ENCODE results near the gene TRPM3.
"Not testable (repeated sequence)": the region's sequence is repeated elsewhere in the genome, so short reads cannot be mapped to it uniquely, and the experiment has no call there.

TRPM3 gene

GRCh38 chr9:70656281-70656680 lies 465.1 kb downstream of the TRPM3 start:
- no peak for TF ChIP-seq ZFX (IDR thresholded peaks at IDR 0.05)
- TF ChIP-seq, protein P1, sequence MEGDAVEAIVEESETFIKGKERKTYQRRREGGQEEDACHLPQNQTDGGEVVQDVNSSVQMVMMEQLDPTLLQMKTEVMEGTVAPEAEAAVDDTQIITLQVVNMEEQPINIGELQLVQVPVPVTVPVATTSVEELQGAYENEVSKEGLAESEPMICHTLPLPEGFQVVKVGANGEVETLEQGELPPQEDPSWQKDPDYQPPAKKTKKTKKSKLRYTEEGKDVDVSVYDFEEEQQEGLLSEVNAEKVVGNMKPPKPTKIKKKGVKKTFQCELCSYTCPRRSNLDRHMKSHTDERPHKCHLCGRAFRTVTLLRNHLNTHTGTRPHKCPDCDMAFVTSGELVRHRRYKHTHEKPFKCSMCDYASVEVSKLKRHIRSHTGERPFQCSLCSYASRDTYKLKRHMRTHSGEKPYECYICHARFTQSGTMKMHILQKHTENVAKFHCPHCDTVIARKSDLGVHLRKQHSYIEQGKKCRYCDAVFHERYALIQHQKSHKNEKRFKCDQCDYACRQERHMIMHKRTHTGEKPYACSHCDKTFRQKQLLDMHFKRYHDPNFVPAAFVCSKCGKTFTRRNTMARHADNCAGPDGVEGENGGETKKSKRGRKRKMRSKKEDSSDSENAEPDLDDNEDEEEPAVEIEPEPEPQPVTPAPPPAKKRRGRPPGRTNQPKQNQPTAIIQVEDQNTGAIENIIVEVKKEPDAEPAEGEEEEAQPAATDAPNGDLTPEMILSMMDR (conservative IDR thresholded peaks at IDR 0.05): no peak
- no peak overlapping the region for H3K27ac ChIP-seq

DNA sequence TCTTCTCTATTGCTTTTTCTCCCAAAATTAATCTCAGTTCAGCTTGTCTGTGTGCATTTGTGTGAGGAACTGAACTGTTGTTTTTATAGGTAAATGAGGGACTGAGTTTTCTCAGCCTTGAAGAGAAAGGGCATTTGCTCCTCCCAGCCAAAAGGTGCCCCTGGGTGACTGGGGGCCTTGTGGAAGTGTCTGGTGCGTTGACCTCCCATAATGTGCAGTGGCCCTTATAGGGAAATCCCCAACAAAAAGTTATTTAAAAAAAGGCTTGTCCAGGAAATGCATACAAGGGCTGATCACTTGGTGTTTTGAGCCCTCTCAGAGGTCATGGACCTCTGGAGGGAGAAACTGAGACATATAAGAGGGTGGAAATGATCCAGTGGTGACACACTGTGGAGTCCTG lies 467.3 kb downstream of the TRPM3 start:
- no peak overlapping the region for H3K27ac ChIP-seq
- no peak for TF ChIP-seq ZFX (IDR thresholded peaks at IDR 0.05)
- TF ChIP-seq, protein P1 (conservative IDR thresholded peaks at IDR 0.05): no peak

DNA sequence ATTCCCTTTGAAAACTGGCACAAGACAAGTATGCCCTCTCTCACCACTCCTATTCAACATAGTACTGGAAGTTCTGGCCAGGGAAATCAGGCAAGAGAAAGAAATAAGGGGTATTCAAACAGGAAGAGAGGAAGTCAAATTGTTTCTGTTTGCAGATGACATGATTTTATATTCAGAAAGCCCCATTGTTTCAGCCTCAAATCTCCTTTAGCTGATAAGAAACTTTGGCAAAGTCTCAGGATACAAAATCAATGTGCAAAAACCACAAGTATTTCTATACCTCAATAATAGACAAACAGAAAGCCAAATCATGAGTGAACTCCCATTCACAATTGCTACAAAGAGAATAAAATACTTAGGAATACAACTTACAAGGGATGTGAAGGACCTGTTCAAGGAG lies 476.8 kb downstream of the TRPM3 start:
- H3K27ac ChIP-seq: not testable (repeated sequence)

- H3K27ac ChIP-seq: no peak overlapping the region
- no peak for TF ChIP-seq ZFX (IDR thresholded peaks at IDR 0.05)
Observed at GRCh38 chr9:70642341-70642740, 479.1 kb downstream of the TRPM3 start.

- no peak overlapping the region for H3K27ac ChIP-seq
- TF ChIP-seq, protein P1 (conservative IDR thresholded peaks at IDR 0.05): no peak
- no peak for TF ChIP-seq ZFX (IDR thresholded peaks at IDR 0.05)
Observed at GRCh38 chr9:70641631-70642030, 479.8 kb downstream of the TRPM3 start.

DNA sequence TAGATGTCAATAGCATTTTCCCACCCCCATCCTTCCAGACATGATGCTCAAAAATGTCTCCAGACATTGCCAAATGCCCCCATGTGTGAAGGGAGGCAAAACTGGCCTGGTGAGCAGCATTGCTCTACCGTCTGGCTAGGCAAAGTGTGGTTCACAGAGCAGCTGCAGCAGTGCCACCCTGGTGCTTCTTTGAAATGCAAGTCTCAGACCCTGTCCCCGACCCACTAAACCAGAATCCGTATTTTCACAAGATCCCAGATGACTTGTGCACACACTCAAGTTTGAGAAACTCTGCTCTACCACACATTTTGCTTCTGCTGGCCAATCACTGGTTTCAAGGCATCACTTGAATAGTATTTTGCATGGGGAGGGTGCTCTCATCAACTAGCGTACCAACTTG lies 480.4 kb downstream of the TRPM3 start:
- H3K27ac ChIP-seq: no peak overlapping the region
- TF ChIP-seq ZFX (IDR thresholded peaks at IDR 0.05): no peak
- TF ChIP-seq, protein P1 (conservative IDR thresholded peaks at IDR 0.05): no peak

DNA sequence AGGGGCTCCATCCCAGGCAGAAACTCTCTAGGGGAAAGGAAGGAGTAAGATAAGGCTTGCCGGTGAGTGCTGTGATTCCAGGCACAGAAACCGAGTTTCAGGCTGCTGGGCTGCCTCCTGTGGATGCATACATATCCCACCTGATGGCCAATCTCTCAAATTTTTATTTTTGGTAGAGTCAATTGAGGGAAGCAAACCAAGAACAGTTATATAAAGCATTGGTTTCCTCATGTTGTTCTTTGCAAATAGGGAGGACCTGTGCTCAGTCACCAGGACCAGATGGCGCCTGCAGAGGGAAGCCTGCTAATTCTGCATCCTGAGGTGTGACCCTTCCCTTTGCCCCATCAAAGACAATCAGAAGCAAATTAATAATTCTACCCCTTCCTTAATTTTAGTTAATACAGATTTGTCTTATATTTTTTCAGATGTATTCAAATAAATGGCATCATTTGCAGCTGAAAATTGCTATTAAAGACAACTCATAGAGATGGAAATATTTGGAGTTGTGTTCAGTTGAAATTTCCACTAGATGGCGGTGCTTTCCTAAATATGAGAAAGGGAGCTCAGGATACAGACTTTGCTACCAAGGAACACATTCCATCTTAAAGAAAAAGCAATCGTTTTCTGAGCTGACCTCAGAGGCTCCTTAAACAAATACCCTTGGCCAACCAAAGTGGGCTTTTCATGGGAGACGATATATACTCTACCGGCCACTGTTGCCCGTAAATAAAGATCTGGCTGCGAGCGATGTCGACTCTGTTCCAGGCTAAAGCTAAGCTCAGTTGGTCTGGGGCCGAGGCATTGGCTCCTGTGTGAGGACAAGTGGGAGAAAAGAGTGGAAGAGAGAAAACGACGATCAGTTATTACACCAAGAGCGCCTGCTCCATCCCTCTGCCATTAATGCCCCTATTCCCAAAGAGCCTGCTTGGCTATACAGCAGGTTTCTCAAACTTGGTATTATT lies 481.3 kb downstream of the TRPM3 start:
- TF ChIP-seq, protein P1 (conservative IDR thresholded peaks at IDR 0.05): peak; percentile 82
- TF ChIP-seq ZFX (IDR thresholded peaks at IDR 0.05): no peak
- no peak overlapping the region for H3K27ac ChIP-seq

DNA sequence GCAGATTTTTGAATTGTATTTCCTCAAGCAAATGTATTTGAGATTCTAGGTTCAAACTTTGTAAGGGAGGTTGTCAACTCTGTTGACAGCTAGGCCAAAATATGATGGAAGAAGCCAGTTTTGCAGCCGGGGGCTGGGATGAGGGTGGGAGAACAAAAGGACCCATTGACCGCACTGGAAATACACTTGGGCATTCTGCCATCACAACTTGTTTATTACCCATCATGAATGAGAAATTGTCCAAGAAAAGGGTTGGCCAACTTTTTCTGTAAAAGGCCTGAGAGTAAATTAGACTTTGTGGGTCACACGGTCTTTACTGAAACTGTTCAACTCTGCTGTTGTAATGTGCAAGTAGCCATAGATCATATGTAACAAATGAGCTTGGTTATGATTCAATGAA lies 485.6 kb downstream of the TRPM3 start:
- TF ChIP-seq, protein P1 (conservative IDR thresholded peaks at IDR 0.05): no peak
- TF ChIP-seq ZFX (IDR thresholded peaks at IDR 0.05): no peak
- H3K27ac ChIP-seq: no peak overlapping the region

Measured in C4-2B (cell line).